ENCODE data around the gene DLGAP1.
A peak's percentile ranks its signal among the peaks of the same experiment; 100 is the strongest.

DNA sequence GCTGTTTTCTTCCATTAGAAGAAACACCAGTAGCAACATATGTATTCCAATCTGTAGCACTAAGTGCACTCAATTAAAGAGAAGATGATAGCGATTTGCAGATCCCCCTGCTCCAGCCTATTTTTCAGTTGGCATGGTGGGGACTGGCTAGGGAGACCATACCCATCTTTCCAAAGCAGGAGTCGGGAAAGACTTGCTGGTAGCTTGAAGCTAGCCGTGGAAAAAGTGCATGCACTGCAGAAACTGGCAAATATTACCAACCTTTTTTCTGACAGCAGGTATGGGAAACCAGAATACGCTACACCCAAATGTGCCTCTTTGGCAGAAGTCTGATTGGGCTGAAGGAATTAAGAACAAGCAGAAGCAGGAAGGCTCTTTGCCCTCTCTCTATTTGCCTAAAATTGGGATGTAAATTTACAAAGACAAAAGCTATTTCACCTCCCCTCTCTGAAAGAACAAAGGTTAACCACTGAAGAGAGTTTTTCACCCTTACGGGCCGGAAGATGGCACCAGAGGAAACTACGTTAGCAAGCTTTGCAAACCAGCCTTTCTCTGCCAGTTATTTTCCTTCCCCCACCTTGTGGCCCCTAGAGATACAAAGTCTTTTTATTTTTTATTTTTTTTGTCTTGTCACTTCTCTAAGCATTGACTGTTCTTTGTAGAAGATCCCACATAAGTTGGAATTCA, 273.1 kb downstream of the DLGAP1 start:
- peak; percentile 55 to 77 for TF ChIP-seq CTCF (conservative IDR thresholded peaks at IDR 0.05; ENCODE audit: low read depth in 2 of 2)
- no peak for TF ChIP-seq ZNF331 (CRISPR knock-in tag; IDR thresholded peaks at IDR 0.05; ENCODE audit: low read depth)
- TF ChIP-seq, protein P1, sequence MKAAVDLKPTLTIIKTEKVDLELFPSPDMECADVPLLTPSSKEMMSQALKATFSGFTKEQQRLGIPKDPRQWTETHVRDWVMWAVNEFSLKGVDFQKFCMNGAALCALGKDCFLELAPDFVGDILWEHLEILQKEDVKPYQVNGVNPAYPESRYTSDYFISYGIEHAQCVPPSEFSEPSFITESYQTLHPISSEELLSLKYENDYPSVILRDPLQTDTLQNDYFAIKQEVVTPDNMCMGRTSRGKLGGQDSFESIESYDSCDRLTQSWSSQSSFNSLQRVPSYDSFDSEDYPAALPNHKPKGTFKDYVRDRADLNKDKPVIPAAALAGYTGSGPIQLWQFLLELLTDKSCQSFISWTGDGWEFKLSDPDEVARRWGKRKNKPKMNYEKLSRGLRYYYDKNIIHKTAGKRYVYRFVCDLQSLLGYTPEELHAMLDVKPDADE (IDR thresholded peaks at IDR 0.05) = no peak
- TF ChIP-seq CREB1 (CRISPR knock-in tag; IDR thresholded peaks at IDR 0.05; ENCODE audit: low read depth) = no peak
- TF ChIP-seq POLR2AphosphoS5 (IDR thresholded peaks at IDR 0.05; ENCODE audit: low read depth) = no peak
- no peak for TF ChIP-seq EZH2 (IDR thresholded peaks at IDR 0.05; ENCODE audit: low read depth, unreplicated experiment)
- no peak for TF ChIP-seq EZH2phosphoT487 (IDR thresholded peaks at IDR 0.05; ENCODE audit: unreplicated experiment)
- peak; percentile 36; the same call in 1 of the 2 replicates for TF ChIP-seq ZNF462 (CRISPR knock-in tag; IDR thresholded peaks at IDR 0.05)
- TF ChIP-seq STAT1 (IDR thresholded peaks at IDR 0.05; ENCODE audit: unreplicated experiment) = no peak
- TF ChIP-seq, protein P2, sequence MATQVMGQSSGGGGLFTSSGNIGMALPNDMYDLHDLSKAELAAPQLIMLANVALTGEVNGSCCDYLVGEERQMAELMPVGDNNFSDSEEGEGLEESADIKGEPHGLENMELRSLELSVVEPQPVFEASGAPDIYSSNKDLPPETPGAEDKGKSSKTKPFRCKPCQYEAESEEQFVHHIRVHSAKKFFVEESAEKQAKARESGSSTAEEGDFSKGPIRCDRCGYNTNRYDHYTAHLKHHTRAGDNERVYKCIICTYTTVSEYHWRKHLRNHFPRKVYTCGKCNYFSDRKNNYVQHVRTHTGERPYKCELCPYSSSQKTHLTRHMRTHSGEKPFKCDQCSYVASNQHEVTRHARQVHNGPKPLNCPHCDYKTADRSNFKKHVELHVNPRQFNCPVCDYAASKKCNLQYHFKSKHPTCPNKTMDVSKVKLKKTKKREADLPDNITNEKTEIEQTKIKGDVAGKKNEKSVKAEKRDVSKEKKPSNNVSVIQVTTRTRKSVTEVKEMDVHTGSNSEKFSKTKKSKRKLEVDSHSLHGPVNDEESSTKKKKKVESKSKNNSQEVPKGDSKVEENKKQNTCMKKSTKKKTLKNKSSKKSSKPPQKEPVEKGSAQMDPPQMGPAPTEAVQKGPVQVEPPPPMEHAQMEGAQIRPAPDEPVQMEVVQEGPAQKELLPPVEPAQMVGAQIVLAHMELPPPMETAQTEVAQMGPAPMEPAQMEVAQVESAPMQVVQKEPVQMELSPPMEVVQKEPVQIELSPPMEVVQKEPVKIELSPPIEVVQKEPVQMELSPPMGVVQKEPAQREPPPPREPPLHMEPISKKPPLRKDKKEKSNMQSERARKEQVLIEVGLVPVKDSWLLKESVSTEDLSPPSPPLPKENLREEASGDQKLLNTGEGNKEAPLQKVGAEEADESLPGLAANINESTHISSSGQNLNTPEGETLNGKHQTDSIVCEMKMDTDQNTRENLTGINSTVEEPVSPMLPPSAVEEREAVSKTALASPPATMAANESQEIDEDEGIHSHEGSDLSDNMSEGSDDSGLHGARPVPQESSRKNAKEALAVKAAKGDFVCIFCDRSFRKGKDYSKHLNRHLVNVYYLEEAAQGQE (IDR thresholded peaks at IDR 0.05; ENCODE audit: unreplicated experiment) = no peak

Data from GM23338 (cell line).